Lower leg skin (tissue), 4 donors: ENCODE data around the gene SYCP2L. TPM values are rescaled to one million over a fixed set of nuclear protein-coding genes. Genes with fewer than 3 reads are reported as not detected.
"Not testable (repeated sequence)": the region's sequence is repeated elsewhere in the genome, so short reads cannot be mapped to it uniquely, and the experiment has no call there.

Experiments
- DNase-seq, 2 donors: peaks; one replicate each; pipeline ENCODE4 v3.0.0-alpha.2; 2019; ENCODE audit warnings: low spot score in 2 of 2
- H3K4me3 ChIP-seq: fragments of 200-600 bp; sonication (generic); 2 replicates; pipeline ENCODE4 v1.5.1; 2017; ENCODE audit warnings: mild to moderate bottlenecking, low read depth; ENCODE audit not compliant: poor library complexity, severe bottlenecking
- POLR2A ChIP-seq, 2 donors: fragments of 450-650 bp; IDR thresholded peaks; one replicate each; pipeline ENCODE4 v1.6.1; 2016 to 2017; ENCODE audit warnings: antibody characterized with exemption in 2 of 2, mild to moderate bottlenecking in 1 of 2, moderate library complexity in 1 of 2
- WGBS, 2 donors: methylation state at CpG; one replicate each; pipeline ENCODE4 v1.1.5; 2018; 5-methylcytosine and 5-hydroxymethylcytosine counted together
- intact Hi-C: fragments of 100-400 bp; cut with DNase I; formaldehyde crosslinking; loops from one replicate; pipeline ENCODE4 v1.15.0; 2023; ENCODE audit warnings: low total_unique reads
- total RNA-seq, 4 donors: library from RNA; depleted of rRNA; stranded (reverse); fragments of >200 nt; gene quantifications; one replicate each; pipeline ENCODE4 v1.1.0, GENCODE V29; 2016
- TF ChIP-seq, protein P1 (sequence below), 3 donors: fragments of 450-650 bp; IDR thresholded peaks; one replicate each; pipeline ENCODE4 v1.5.1; 2016; ENCODE audit warnings: antibody characterized with exemption in 3 of 3, mild to moderate bottlenecking in 3 of 3, moderate library complexity in 2 of 3

Gene SYCP2L
- total RNA-seq, 4 donors from 2014 or later, result 0.17 to 0.69 (median 0.29) TPM; not detected in 1

DNA sequence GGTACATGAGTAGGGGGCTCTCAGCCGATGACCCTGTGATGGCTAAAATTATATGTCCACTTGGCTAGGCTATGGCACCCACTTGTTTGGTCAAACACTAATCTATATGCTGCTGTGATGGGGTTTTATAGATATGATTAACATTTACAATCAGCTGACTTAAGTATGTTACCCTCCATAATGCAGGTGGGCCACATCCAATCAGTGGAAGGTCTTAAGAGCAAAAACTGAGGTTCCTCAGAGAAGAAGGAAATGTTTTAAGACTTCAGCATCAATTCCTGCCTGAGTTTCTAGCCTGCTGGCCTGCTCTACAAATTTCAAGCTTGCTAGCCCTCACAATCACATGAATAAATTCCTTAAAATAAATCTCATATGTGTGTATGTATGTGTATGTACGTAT, 29.6 kb upstream of the SYCP2L start:
- H3K4me3 ChIP-seq, result no peak overlapping the region
- 90 to 93% methylated on average over 2 of the region's 2 CpGs for WGBS, 2 donors
- TF ChIP-seq, protein P1, sequence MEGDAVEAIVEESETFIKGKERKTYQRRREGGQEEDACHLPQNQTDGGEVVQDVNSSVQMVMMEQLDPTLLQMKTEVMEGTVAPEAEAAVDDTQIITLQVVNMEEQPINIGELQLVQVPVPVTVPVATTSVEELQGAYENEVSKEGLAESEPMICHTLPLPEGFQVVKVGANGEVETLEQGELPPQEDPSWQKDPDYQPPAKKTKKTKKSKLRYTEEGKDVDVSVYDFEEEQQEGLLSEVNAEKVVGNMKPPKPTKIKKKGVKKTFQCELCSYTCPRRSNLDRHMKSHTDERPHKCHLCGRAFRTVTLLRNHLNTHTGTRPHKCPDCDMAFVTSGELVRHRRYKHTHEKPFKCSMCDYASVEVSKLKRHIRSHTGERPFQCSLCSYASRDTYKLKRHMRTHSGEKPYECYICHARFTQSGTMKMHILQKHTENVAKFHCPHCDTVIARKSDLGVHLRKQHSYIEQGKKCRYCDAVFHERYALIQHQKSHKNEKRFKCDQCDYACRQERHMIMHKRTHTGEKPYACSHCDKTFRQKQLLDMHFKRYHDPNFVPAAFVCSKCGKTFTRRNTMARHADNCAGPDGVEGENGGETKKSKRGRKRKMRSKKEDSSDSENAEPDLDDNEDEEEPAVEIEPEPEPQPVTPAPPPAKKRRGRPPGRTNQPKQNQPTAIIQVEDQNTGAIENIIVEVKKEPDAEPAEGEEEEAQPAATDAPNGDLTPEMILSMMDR (IDR thresholded peaks at IDR 0.05), result no peak
- no peak for TF ChIP-seq POLR2A (IDR thresholded peaks at IDR 0.05)
- intact Hi-C loops, result no loop called here
- no peak for DNase-seq

- H3K4me3 ChIP-seq, result no peak overlapping the region
- intact Hi-C loops, result no loop called here
- WGBS, 2 donors, result 83 to 84% methylated on average over 2 of the region's 2 CpGs
- TF ChIP-seq, protein P1 (IDR thresholded peaks at IDR 0.05), result no peak
- TF ChIP-seq POLR2A (IDR thresholded peaks at IDR 0.05), result no peak
- no peak for DNase-seq
Measured at GRCh38 chr6:10861086-10861485, 25.8 kb upstream of the SYCP2L start.

DNA sequence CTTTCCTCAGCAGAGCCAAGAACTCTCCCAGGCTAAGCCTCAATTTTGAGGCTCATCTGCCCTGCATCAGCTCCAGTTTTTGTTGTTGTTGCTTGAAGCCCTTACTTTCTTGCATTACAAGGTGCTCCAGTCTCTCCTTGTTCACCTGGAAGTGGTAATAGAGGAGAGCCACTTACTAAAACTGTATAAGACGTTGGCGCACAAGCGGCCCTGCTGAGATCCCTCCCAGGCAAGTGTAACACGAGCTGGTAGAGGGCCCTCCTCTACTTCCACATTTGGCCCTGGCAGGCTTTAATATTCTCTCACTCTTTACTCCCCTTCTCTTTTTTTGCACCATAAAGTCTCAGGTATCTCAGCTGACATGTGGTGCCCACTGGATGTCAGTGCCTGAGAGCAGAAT, 24.5 kb upstream of the SYCP2L start:
- 91 to 94% methylated on average over 4 of the region's 4 CpGs for WGBS, 2 donors
- intact Hi-C loops, result no loop called here
- no peak for DNase-seq
- TF ChIP-seq POLR2A (IDR thresholded peaks at IDR 0.05), result no peak
- TF ChIP-seq, protein P1 (IDR thresholded peaks at IDR 0.05), result no peak
- no peak overlapping the region for H3K4me3 ChIP-seq

DNA sequence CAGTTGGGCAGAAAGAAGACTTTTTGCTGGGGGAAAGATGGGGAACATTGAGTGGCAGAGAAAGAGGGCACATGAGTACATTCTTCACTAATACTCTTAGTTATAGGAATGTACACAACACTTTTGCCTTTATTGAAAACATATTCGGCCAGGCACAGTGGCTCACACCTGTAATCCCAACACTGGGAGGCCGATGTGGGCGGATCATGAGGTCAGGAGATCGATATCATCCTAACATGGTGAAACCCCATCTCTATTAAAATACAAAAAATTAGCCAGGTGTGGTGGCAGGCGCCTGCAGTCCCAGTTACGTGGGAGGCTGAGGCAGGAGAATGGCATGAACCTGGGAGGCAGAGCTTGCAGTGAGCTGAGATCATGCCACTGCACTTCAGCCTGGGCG, 23.8 kb upstream of the SYCP2L start:
- DNase-seq, intact Hi-C loops, H3K4me3 ChIP-seq: not testable (repeated sequence)
- WGBS, 2 donors, result 93 to 98% methylated on average over 7 of the region's 7 CpGs

DNA sequence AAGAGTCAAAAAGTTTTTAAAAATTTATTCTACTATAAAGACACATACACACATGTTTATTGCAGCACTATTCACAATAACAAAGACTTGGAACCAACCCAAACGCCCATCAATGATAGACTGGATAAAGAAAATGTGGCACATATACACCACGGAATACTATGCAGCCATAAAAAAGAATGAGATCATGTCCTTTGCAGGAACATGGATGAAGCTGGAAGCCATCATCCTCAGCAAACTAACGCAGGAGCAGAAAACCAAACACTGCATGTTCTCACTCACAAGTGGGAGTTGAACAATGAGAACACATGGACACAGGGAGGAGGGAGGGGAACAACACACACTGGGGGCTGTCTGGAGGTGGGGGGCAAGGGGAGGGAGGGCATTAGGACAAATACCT, 20.1 kb upstream of the SYCP2L start:
- WGBS, 2 donors, result 91 to 92% methylated on average over 3 of the region's 3 CpGs
- intact Hi-C loops, DNase-seq, H3K4me3 ChIP-seq: not testable (repeated sequence)

GRCh38 chr6:10867952-10868351, 18.9 kb upstream of the SYCP2L start:
- H3K4me3 ChIP-seq, result no peak overlapping the region
- no peak for TF ChIP-seq POLR2A (IDR thresholded peaks at IDR 0.05)
- TF ChIP-seq, protein P1 (IDR thresholded peaks at IDR 0.05), result no peak
- no peak for DNase-seq
- intact Hi-C loops, result no loop called here
- WGBS, 2 donors, result 87 to 89% methylated on average over 3 of the region's 3 CpGs

GRCh38 chr6:10873374-10873773, 13.5 kb upstream of the SYCP2L start:
- DNase-seq, result no peak
- TF ChIP-seq, protein P1 (IDR thresholded peaks at IDR 0.05), result no peak
- no peak for TF ChIP-seq POLR2A (IDR thresholded peaks at IDR 0.05)
- 26 to 46% methylated on average over 1 of the region's 1 CpG for WGBS, 2 donors
- intact Hi-C loops, result no loop called here
- H3K4me3 ChIP-seq, result no peak overlapping the region
